H1 (cell line): ENCODE data around the gene LIPM. TPM values are rescaled to one million over a fixed set of nuclear protein-coding genes. Genes with fewer than 3 reads are reported as not detected.

Experiments used
- CTCF ChIA-PET: fragments of 300-600 bp; sonication (Branson Sonifier 250); formaldehyde crosslinking; loops from one replicate; lab custom pipeline; 2021; ENCODE audit not compliant: partially characterized antibody; lab: Charles Lee
- POLR2A ChIA-PET: fragments of 300-600 bp; sonication (Branson Sonifier 250); formaldehyde crosslinking; loops from one replicate; lab custom pipeline; 2021; ENCODE audit warnings: inconsistent platforms; ENCODE audit not compliant: partially characterized antibody; lab: Charles Lee
- DNase-seq, 2 experiments: peaks; one replicate each; pipeline versions ENCODE4 v3.0.0 to v3.0.0-alpha.2; 2010 to 2022; ENCODE audit warnings: low spot score in 2 of 2, low read depth in 1 of 2, mixed read lengths in 1 of 2
- FAIRE-seq: peaks from 2 replicates; lab custom pipeline; 2011; peaks lifted over from hg19 to GRCh38; lab: Jason Lieb, UNC
- H2AFZ ChIP-seq: 2 replicates; pipeline ENCODE4 v1.8.1; 2012; ENCODE audit warnings: low read length, inconsistent platforms
- H2AK5ac ChIP-seq: 2 replicates; pipeline ENCODE4 v1.6.1; 2013; ENCODE audit warnings: low read depth, low read length
- H2BK120ac ChIP-seq: replicated peaks from 2 replicates; pipeline ENCODE3; 2013; ENCODE audit warnings: low read depth, low read length, inconsistent platforms
- H2BK12ac ChIP-seq: 2 replicates; pipeline ENCODE4 v1.6.1; 2013; ENCODE audit warnings: low read depth, low read length
- H2BK15ac ChIP-seq: 2 replicates; pipeline ENCODE4 v1.6.1; 2013; ENCODE audit warnings: low read length
- H2BK20ac ChIP-seq: 2 replicates; pipeline ENCODE4 v1.6.1; 2013; ENCODE audit warnings: low read length
- H2BK5ac ChIP-seq: 2 replicates; pipeline ENCODE4 v1.6.1; 2013; ENCODE audit warnings: low read depth, low read length
- H3K14ac ChIP-seq: 2 replicates; pipeline ENCODE4 v1.6.1; 2013; ENCODE audit warnings: inconsistent platforms; ENCODE audit not compliant: insufficient read length
- H3K18ac ChIP-seq: 2 replicates; pipeline ENCODE4 v1.6.1; 2013; ENCODE audit warnings: low read length; ENCODE audit errors: extremely low read depth
- H3K23ac ChIP-seq: 2 replicates; pipeline ENCODE4 v1.6.1; 2013; ENCODE audit warnings: inconsistent platforms; ENCODE audit not compliant: insufficient read length
- H3K23me2 ChIP-seq: 2 replicates; pipeline ENCODE4 v1.6.1; 2013; ENCODE audit warnings: low read depth, low read length
- H3K27ac ChIP-seq: 2 replicates; pipeline ENCODE4 v1.6.1; 2011; ENCODE audit warnings: low read depth, low read length, inconsistent platforms
- H3K27me3 ChIP-seq, 4 experiments: replicated peaks in 1 of 4; 1 replicate in 1 of 4; 2 replicates in 3 of 4; pipeline versions ENCODE4 v1.6.1 to v1.8.1; 2011 to 2013; ENCODE audit warnings: low read length in 3 of 4, mild to moderate bottlenecking in 3 of 4, inconsistent platforms in 2 of 4, mixed read lengths in 2 of 4, moderate library complexity in 1 of 4; ENCODE audit not compliant: control insufficient read depth in 3 of 4, insufficient read depth in 3 of 4; ENCODE audit errors: extremely low read depth in 1 of 4
- H3K36me3 ChIP-seq, 4 experiments: 2 replicates each; pipeline versions ENCODE4 v1.6.1 to v1.8.1; 2011 to 2013; ENCODE audit warnings: mild to moderate bottlenecking in 4 of 4, low read length in 3 of 4, moderate library complexity in 2 of 4, control low read depth in 1 of 4, inconsistent platforms in 1 of 4; ENCODE audit not compliant: insufficient read depth in 4 of 4, control insufficient read depth in 2 of 4
- H3K4ac ChIP-seq: replicated peaks from 2 replicates; pipeline ENCODE3; 2013; ENCODE audit warnings: low read length, low read depth, mixed read lengths, inconsistent platforms; ENCODE audit not compliant: insufficient read length
- H3K4me1 ChIP-seq, 4 experiments: replicated peaks in 1 of 4; 1 replicate in 1 of 4; 2 replicates in 3 of 4; pipeline versions ENCODE4 v1.6.1 to v1.8.1; 2011 to 2013; ENCODE audit warnings: low read length in 3 of 4, inconsistent platforms in 2 of 4, mixed read lengths in 1 of 4; ENCODE audit not compliant: insufficient read depth in 4 of 4, control insufficient read depth in 3 of 4
- H3K4me2 ChIP-seq, 2 experiments: 2 replicates each; pipeline versions ENCODE4 v1.6.1 to v1.8.1; 2011 to 2013; ENCODE audit warnings: low read depth in 2 of 2, low read length in 2 of 2, control low read depth in 1 of 2, inconsistent platforms in 1 of 2, mild to moderate bottlenecking in 1 of 2; ENCODE audit not compliant: insufficient read depth in 1 of 2
- H3K4me3 ChIP-seq, 4 experiments: fragments of 200-600, 300-600 bp in 1 of 4; sonication (generic), shearing (Covaris generic), sonication (Bioruptor Twin) in 1 of 4; 2 replicates each; pipeline versions ENCODE4 v1.5.1 to v1.8.1; 2011 to 2016; ENCODE audit warnings: low read length in 4 of 4, low read depth in 3 of 4, control low read depth in 2 of 4, inconsistent platforms in 2 of 4, mild to moderate bottlenecking in 2 of 4, mixed read lengths in 1 of 4, moderate library complexity in 1 of 4; ENCODE audit not compliant: insufficient read depth in 2 of 4; ENCODE audit errors: extremely low read depth in 1 of 4
- H3K56ac ChIP-seq: replicated peaks from 2 replicates; pipeline ENCODE3; 2013; ENCODE audit warnings: low read depth, mild to moderate bottlenecking, mixed read lengths, low read length, inconsistent platforms; ENCODE audit not compliant: insufficient read length
- H3K79me1 ChIP-seq: 2 replicates; pipeline ENCODE4 v1.6.1; 2013; ENCODE audit warnings: low read depth, low read length, control low read depth
- H3K79me2 ChIP-seq, 2 experiments: 2 replicates each; pipeline versions ENCODE4 v1.6.1 to v1.8.1; 2012 to 2013; ENCODE audit warnings: low read length in 2 of 2, mild to moderate bottlenecking in 2 of 2, inconsistent platforms in 1 of 2; ENCODE audit not compliant: insufficient read depth in 2 of 2, control insufficient read depth in 1 of 2
- H3K9ac ChIP-seq, 4 experiments: replicated peaks in 1 of 4; 1 replicate in 1 of 4; 2 replicates in 3 of 4; pipeline versions ENCODE4 v1.6.1 to v1.8.1; 2011 to 2013; ENCODE audit warnings: low read depth in 3 of 4, low read length in 3 of 4, control low read depth in 2 of 4, mild to moderate bottlenecking in 2 of 4, moderate library complexity in 2 of 4, inconsistent platforms in 1 of 4; ENCODE audit errors: extremely low read depth in 1 of 4
- H3K9me3 ChIP-seq, 2 experiments: 2 replicates each; pipeline versions ENCODE4 v1.6.1 to v1.8.1; 2012 to 2013; ENCODE audit warnings: mild to moderate bottlenecking in 2 of 2, moderate library complexity in 2 of 2, control low read depth in 1 of 2, inconsistent platforms in 1 of 2, low read depth in 1 of 2, low read length in 1 of 2, mixed read lengths in 1 of 2; ENCODE audit not compliant: insufficient read depth in 2 of 2
- H4K20me1 ChIP-seq, 2 experiments: replicated peaks in 1 of 2; 2 replicates each; pipeline versions ENCODE3 to v1.8.1; 2011 to 2013; ENCODE audit warnings: inconsistent platforms in 2 of 2, low read length in 2 of 2, mild to moderate bottlenecking in 1 of 2; ENCODE audit not compliant: insufficient read depth in 2 of 2, control insufficient read depth in 1 of 2
- H4K5ac ChIP-seq: 2 replicates; pipeline ENCODE4 v1.6.1; 2013; ENCODE audit warnings: low read length, low read depth, mixed read lengths, inconsistent platforms; ENCODE audit not compliant: insufficient read length
- H4K8ac ChIP-seq: 2 replicates; pipeline ENCODE4 v1.8.0; 2013; ENCODE audit warnings: mild to moderate bottlenecking, moderate library complexity, low read length, inconsistent platforms; ENCODE audit not compliant: insufficient read depth; ENCODE audit errors: extremely low read depth
- H4K91ac ChIP-seq: replicated peaks from 2 replicates; pipeline ENCODE3; 2013; ENCODE audit warnings: low read length, mixed read lengths, inconsistent platforms; ENCODE audit not compliant: insufficient read length
- CREB1 ChIP-seq: IDR thresholded peaks from 2 replicates; pipeline ENCODE4 v1.6.1; 2012; ENCODE audit warnings: inconsistent platforms
- CTBP2 ChIP-seq: IDR thresholded peaks from 2 replicates; pipeline ENCODE4 v1.7.0; 2011; ENCODE audit warnings: borderline replicate concordance, mild to moderate bottlenecking, moderate library complexity, mixed read lengths, low read length; ENCODE audit not compliant: insufficient read depth, insufficient read length
- KDM1A ChIP-seq: fragments of 200-600, 300-600 bp; sonication (generic); IDR thresholded peaks from 2 replicates; pipeline ENCODE4 v1.7.1; 2016; ENCODE audit warnings: mild to moderate bottlenecking, low read length, borderline replicate concordance
- KDM5A ChIP-seq: fragments of 200-600 bp; IDR thresholded peaks from 2 replicates; pipeline ENCODE4 v1.7.1; 2012; ENCODE audit warnings: mild to moderate bottlenecking, low read length, inconsistent platforms, mixed read lengths
- NRF1 ChIP-seq: IDR thresholded peaks from 2 replicates; pipeline ENCODE4 v1.6.1; 2011; ENCODE audit warnings: mild to moderate bottlenecking, low read depth, low read length, improper control_type of control experiment
- RAD21 ChIP-seq, 2 experiments: IDR thresholded peaks in 1 of 2; conservative IDR thresholded peaks in 1 of 2; 2 replicates each; pipeline ENCODE4 v1.6.1; 2011; ENCODE audit warnings: low read depth in 2 of 2, low read length in 2 of 2, improper control_type of control experiment in 1 of 2, inconsistent platforms in 1 of 2, mild to moderate bottlenecking in 1 of 2, moderate library complexity in 1 of 2
- SAP30 ChIP-seq: fragments of 300-600 bp; sonication (generic); IDR thresholded peaks from 2 replicates; pipeline ENCODE4 v1.7.1; 2012; ENCODE audit warnings: low read length, moderate library complexity, mild to moderate bottlenecking, inconsistent platforms; ENCODE audit not compliant: insufficient read depth, insufficient replicate concordance
- SIN3A ChIP-seq, 2 experiments: IDR thresholded peaks in 1 of 2; conservative IDR thresholded peaks in 1 of 2; 2 replicates each; pipeline ENCODE4 v1.6.1; 2011 to 2012; ENCODE audit warnings: low read length in 2 of 2, improper control_type of control experiment in 1 of 2, low read depth in 1 of 2, mild to moderate bottlenecking in 1 of 2
- SP4 ChIP-seq: IDR thresholded peaks from 2 replicates; pipeline ENCODE4 v1.6.1; 2012; ENCODE audit warnings: low read length, inconsistent platforms
- SUZ12 ChIP-seq: fragments of 200-600 bp; sonication (generic); IDR thresholded peaks from 2 replicates; pipeline ENCODE4 v1.6.1; 2012; ENCODE audit warnings: mild to moderate bottlenecking, inconsistent platforms, low read length, moderate library complexity, mixed read lengths
- TCF12 ChIP-seq: IDR thresholded peaks from 2 replicates; pipeline ENCODE4 v1.6.1; 2011; ENCODE audit warnings: low read depth, mild to moderate bottlenecking, low read length
- USF2 ChIP-seq: IDR thresholded peaks from 2 replicates; pipeline ENCODE4 v1.6.1; 2011; ENCODE audit warnings: low read length, improper control_type of control experiment
- WGBS, 2 experiments: shearing (Covaris generic) in 1 of 2; methylation state at CpG; one replicate each; pipeline versions ENCODE4 v1.1.6 to v1.1.7; 2013 to 2015; ENCODE audit warnings: low lambda C conversion rate in 2 of 2, mixed read lengths in 2 of 2, inconsistent platforms in 1 of 2, low coverage in 1 of 2, missing lambda C conversion rate in 1 of 2; ENCODE audit not compliant: insufficient replicate concordance in 2 of 2, insufficient coverage in 1 of 2, insufficient read length in 1 of 2; ENCODE audit errors: extremely low coverage in 1 of 2, missing lambda C conversion rate in 1 of 2; 5-methylcytosine and 5-hydroxymethylcytosine counted together
- polyA plus RNA-seq, 7 experiments: library from polyadenylated mRNA; depleted of rRNA in 3 of 7; stranded (reverse) in 5 of 7; unstranded in 2 of 7; fragments of >200 nt in 5 of 7; fragments of 200-250 nt in 2 of 7; gene quantifications; 1 replicate in 5 of 7; 2 replicates in 1 of 7; 4 replicates in 1 of 7; pipeline versions ENCODE4 v1.2.1 to v1.2.3, GENCODE V29; 2011 to 2013; ENCODE audit warnings: missing spikeins in 2 of 7, mixed read lengths in 2 of 7
- total RNA-seq: library from RNA; stranded (reverse); fragmentation: NEBNext Ultra II Directional; extraction: Animal tissue kit (Norgen Biotek cat#: 25700); gene quantifications from 2 replicates; pipeline ENCODE4 v1.2.1, GENCODE V29; 2021

Gene LIPM
- total and polyA plus RNA-seq, 2 of the 8 experiments (the other 6 are each of a cell fraction or from before 2014, with no cell fraction given), result not detected

- H3K23ac ChIP-seq, result no peak overlapping the region
- 0 out of 2 replicates have a peak overlapping the region, but pooled peaks have one; percentile 15 for H2AFZ ChIP-seq
- peaks cover 0 to 3% (median 0%) of the 10 kb centered on the region in 4 experiments; a peak in 3 of 7 replicates for H3K4me1 ChIP-seq
- H3K79me1 ChIP-seq, result no peaks in the 10 kb centered on the region
- H3K9ac ChIP-seq, result no peak overlapping the region
- H3K23me2 ChIP-seq, result no peaks in the 10 kb centered on the region
- H2BK15ac ChIP-seq, result no peak overlapping the region
- no peak overlapping the region for H3K18ac ChIP-seq
- no peak for DNase-seq
- FAIRE-seq, result no peak
- H4K20me1 ChIP-seq, result no peaks in the 10 kb centered on the region
- no peaks in the 10 kb centered on the region for H3K79me2 ChIP-seq
- no peak overlapping the region for H2BK120ac ChIP-seq
- H3K36me3 ChIP-seq, result no peaks in the 10 kb centered on the region
- H4K8ac ChIP-seq, result no peak overlapping the region
- ChIA-PET POLR2A (no interaction called here), CTCF (interaction anchor here (0.7 to 5.6 kb wide), 8 partner anchors 13 to 287 kb away, joined by 3 to 49 read pairs (median 4); no protein-coding TSS in a partner anchor)
- no peaks in the 10 kb centered on the region for H3K27me3 ChIP-seq
- no peak overlapping the region for H3K27ac ChIP-seq
- H3K56ac ChIP-seq, result no peak overlapping the region
- no peak overlapping the region for H2BK12ac ChIP-seq
- 95% methylated on average over 4 of the region's 4 CpGs; no CpG with 5 or more reads in 1 of the 2 experiments for WGBS, 2 experiments
- H2BK20ac ChIP-seq, result no peak overlapping the region
- H3K4ac ChIP-seq, result no peak overlapping the region
- no peaks in the 10 kb centered on the region for H3K9me3 ChIP-seq
- H2AK5ac ChIP-seq, result no peak overlapping the region
- no peak overlapping the region for H4K91ac ChIP-seq
- no peak overlapping the region for H3K4me2 ChIP-seq
- H2BK5ac ChIP-seq, result no peak overlapping the region
- no peak overlapping the region for H3K14ac ChIP-seq
- H4K5ac ChIP-seq, result no peak overlapping the region
- H3K4me3 ChIP-seq, result no peak overlapping the region
- no peak for TF ChIP-seq SP4
- no peak for TF ChIP-seq CREB1
- no peak for TF ChIP-seq USF2
- TF ChIP-seq CTBP2, result no peak
- no peak for TF ChIP-seq KDM5A
- TF ChIP-seq SUZ12, result no peak
- TF ChIP-seq NRF1, result no peak
- no peak for TF ChIP-seq KDM1A
- no peak for TF ChIP-seq TCF12
- no peak for TF ChIP-seq SAP30
- no peak for TF ChIP-seq SIN3A (conservative IDR thresholded peaks at IDR 0.05 in 1 of 2, IDR thresholded peaks at IDR 0.05 in 1 of 2; ENCODE audit: low read depth in 1 of 2, low read length in 2 of 2)
- TF ChIP-seq RAD21 (IDR thresholded peaks at IDR 0.05 in 1 of 2, conservative IDR thresholded peaks at IDR 0.05 in 1 of 2; ENCODE audit: low read depth in 2 of 2, low read length in 2 of 2), result no peak
These were observed 49.8 kb downstream of the LIPM start for GRCh38 chr10:88852327-88852726.
